Dendritic cell treated with granulocyte-macrophage colony-stimulating factor and Interleukin-4, amounts not matched to agents 40 ng/mL and 50 ng/mL, for 4 days (primary cell): ENCODE data around the gene SART3.
"Not testable (repeated sequence)": the region's sequence is repeated elsewhere in the genome, so short reads cannot be mapped to it uniquely, and the experiment has no call there.

Experiments used
- H3K27ac Mint-ChIP-seq: one replicate; pipeline ENCODE4 v1.8.0; 2022; ENCODE audit warnings: mild to moderate bottlenecking, mixed read lengths
- H3K27me3 Mint-ChIP-seq: one replicate; pipeline ENCODE4 v1.8.0; 2022; ENCODE audit warnings: mild to moderate bottlenecking, mixed read lengths
- H3K36me3 Mint-ChIP-seq: one replicate; pipeline ENCODE4 v1.8.0; 2022; ENCODE audit warnings: low read depth, mixed read lengths
- H3K4me1 Mint-ChIP-seq: one replicate; pipeline ENCODE4 v1.8.0; 2022; ENCODE audit warnings: low read depth, mixed read lengths
- H3K4me3 Mint-ChIP-seq: one replicate; pipeline ENCODE4 v1.8.0; 2022; ENCODE audit warnings: mild to moderate bottlenecking, moderate library complexity, mixed read lengths
- H3K9me3 Mint-ChIP-seq: one replicate; pipeline ENCODE4 v1.8.0; 2022; ENCODE audit warnings: mixed read lengths
- intact Hi-C: fragments of 100-400 bp; cut with micrococcal nuclease; formaldehyde crosslinking; loops from one replicate; pipeline ENCODE4 v1.15.0; 2022

The SART3 gene

GRCh38 chr12:108592033-108592909, 31.3 kb upstream of the SART3 start:
- Mint-ChIP-seq H3K27ac (no peak overlapping the region), H3K4me1 (peaks cover 1% of the 10 kb centered on the region), H3K27me3 (no peaks in the 10 kb centered on the region), H3K36me3 (no peaks in the 10 kb centered on the region), H3K4me3 (no peak overlapping the region), H3K9me3 (no peaks in the 10 kb centered on the region)
- intact Hi-C loops = no loop called here

- H3K4me1 Mint-ChIP-seq = no peaks in the 10 kb centered on the region
- intact Hi-C loops = no loop called here
- H3K9me3 Mint-ChIP-seq = no peaks in the 10 kb centered on the region
- H3K36me3 Mint-ChIP-seq = no peaks in the 10 kb centered on the region
- no peaks in the 10 kb centered on the region for H3K27me3 Mint-ChIP-seq
- no peak overlapping the region for H3K4me3 Mint-ChIP-seq
- H3K27ac Mint-ChIP-seq = no peak overlapping the region
Observed at GRCh38 chr12:108591267-108591980, 30.5 kb upstream of the SART3 start.

- H3K27ac Mint-ChIP-seq, H3K27me3 Mint-ChIP-seq, H3K36me3 Mint-ChIP-seq, H3K9me3 Mint-ChIP-seq, H3K4me1 Mint-ChIP-seq, H3K4me3 Mint-ChIP-seq, intact Hi-C loops: not testable (repeated sequence)
Observed at GRCh38 chr12:108590463-108590862, 29.5 kb upstream of the SART3 start.

GRCh38 chr12:108589840-108590229, 28.9 kb upstream of the SART3 start:
- H3K4me3 Mint-ChIP-seq = no peak overlapping the region
- H3K36me3 Mint-ChIP-seq = no peaks in the 10 kb centered on the region
- intact Hi-C loops = no loop called here
- no peaks in the 10 kb centered on the region for H3K4me1 Mint-ChIP-seq
- H3K27me3 Mint-ChIP-seq = no peaks in the 10 kb centered on the region
- no peak overlapping the region for H3K27ac Mint-ChIP-seq
- H3K9me3 Mint-ChIP-seq = no peaks in the 10 kb centered on the region

- intact Hi-C loops = no loop called here
- no peaks in the 10 kb centered on the region for H3K27me3 Mint-ChIP-seq
- no peak overlapping the region for H3K4me3 Mint-ChIP-seq
Observed at GRCh38 chr12:108589028-108589839, 28.3 kb upstream of the SART3 start.

GRCh38 chr12:108587826-108588225, 26.9 kb upstream of the SART3 start:
- H3K9me3 Mint-ChIP-seq = no peaks in the 10 kb centered on the region
- no peak overlapping the region for H3K27ac Mint-ChIP-seq
- H3K36me3 Mint-ChIP-seq = no peaks in the 10 kb centered on the region
- H3K27me3 Mint-ChIP-seq = no peaks in the 10 kb centered on the region
- no peaks in the 10 kb centered on the region for H3K4me1 Mint-ChIP-seq
- intact Hi-C loops = no loop called here
- no peak overlapping the region for H3K4me3 Mint-ChIP-seq

More at GRCh38 chr12:108589028-108589839, 28.3 kb upstream of the SART3 start:
- Mint-ChIP-seq H3K4me1 (no peaks in the 10 kb centered on the region), H3K36me3 (no peaks in the 10 kb centered on the region), H3K9me3 (no peaks in the 10 kb centered on the region), H3K27ac (no peak overlapping the region)

GRCh38 chr12:108586306-108586705, 25.3 kb upstream of the SART3 start:
- Mint-ChIP-seq H3K27ac (no peak overlapping the region), H3K36me3 (no peaks in the 10 kb centered on the region), H3K4me3 (no peak overlapping the region), H3K4me1 (no peaks in the 10 kb centered on the region), H3K27me3 (no peaks in the 10 kb centered on the region), H3K9me3 (no peaks in the 10 kb centered on the region)
- intact Hi-C loops = no loop called here

GRCh38 chr12:108585864-108586263, 24.9 kb upstream of the SART3 start:
- H3K27me3 Mint-ChIP-seq = no peaks in the 10 kb centered on the region
- no peaks in the 10 kb centered on the region for H3K36me3 Mint-ChIP-seq
- H3K9me3 Mint-ChIP-seq = no peaks in the 10 kb centered on the region
- no peak overlapping the region for H3K27ac Mint-ChIP-seq
- no peaks in the 10 kb centered on the region for H3K4me1 Mint-ChIP-seq
- intact Hi-C loops = no loop called here
- H3K4me3 Mint-ChIP-seq = no peak overlapping the region

- intact Hi-C loops = no loop called here
- no peak overlapping the region for H3K27ac Mint-ChIP-seq
- no peaks in the 10 kb centered on the region for H3K9me3 Mint-ChIP-seq
- no peaks in the 10 kb centered on the region for H3K27me3 Mint-ChIP-seq
- no peak overlapping the region for H3K4me3 Mint-ChIP-seq
- H3K36me3 Mint-ChIP-seq = no peaks in the 10 kb centered on the region
- no peaks in the 10 kb centered on the region for H3K4me1 Mint-ChIP-seq
Observed at GRCh38 chr12:108584456-108585065, 23.6 kb upstream of the SART3 start.

- H3K9me3 Mint-ChIP-seq = peaks cover 1% of the 10 kb centered on the region
- no peaks in the 10 kb centered on the region for H3K27me3 Mint-ChIP-seq
- H3K27ac Mint-ChIP-seq = no peak overlapping the region
- no peaks in the 10 kb centered on the region for H3K4me1 Mint-ChIP-seq
- intact Hi-C loops = no loop called here
- H3K36me3 Mint-ChIP-seq = no peaks in the 10 kb centered on the region
- no peak overlapping the region for H3K4me3 Mint-ChIP-seq
Observed at GRCh38 chr12:108583991-108584390, 23.0 kb upstream of the SART3 start.

- Mint-ChIP-seq H3K36me3 (no peaks in the 10 kb centered on the region), H3K27me3 (no peaks in the 10 kb centered on the region), H3K27ac (no peak overlapping the region), H3K9me3 (peaks cover 6% of the 10 kb centered on the region), H3K4me3 (no peak overlapping the region), H3K4me1 (no peaks in the 10 kb centered on the region)
- intact Hi-C loops = no loop called here
Observed at GRCh38 chr12:108582978-108583770, 22.2 kb upstream of the SART3 start.

- Mint-ChIP-seq H3K9me3 (peaks cover 6% of the 10 kb centered on the region), H3K36me3 (no peaks in the 10 kb centered on the region), H3K4me3 (no peak overlapping the region), H3K27me3 (no peaks in the 10 kb centered on the region), H3K4me1 (no peaks in the 10 kb centered on the region), H3K27ac (no peak overlapping the region)
- intact Hi-C loops = no loop called here
Observed at GRCh38 chr12:108582509-108582908, 21.5 kb upstream of the SART3 start.
